Measurements from ENCODE around the gene CLN6. TPM values are rescaled to one million over a fixed set of nuclear protein-coding genes. Genes with fewer than 3 reads are reported as not detected.
"Not testable (repeated sequence)": the region's sequence is repeated elsewhere in the genome, so short reads cannot be mapped to it uniquely, and the experiment has no call there.

The CLN6 gene
- total RNA-seq, 1 donor from 2014 or later, result 46.6 TPM

GRCh38 chr15:68203956-68204355 lies 25.6 kb downstream of the CLN6 start:
- Mint-ChIP-seq H3K27ac (no peak overlapping the region), H3K36me3 (ENCODE audit: insufficient read depth) (no peaks in the 10 kb centered on the region), H3K9me3 (ENCODE audit: low read depth) (no peaks in the 10 kb centered on the region), H3K27me3 (no peaks in the 10 kb centered on the region), H3K4me3 (ENCODE audit: low read depth) (no peak overlapping the region), H3K4me1 (ENCODE audit: low read depth) (peaks cover 21% of the 10 kb centered on the region)
- no peak for DNase-seq (ENCODE audit: low spot score, unreplicated experiment)
- TF ChIP-seq, protein P1, sequence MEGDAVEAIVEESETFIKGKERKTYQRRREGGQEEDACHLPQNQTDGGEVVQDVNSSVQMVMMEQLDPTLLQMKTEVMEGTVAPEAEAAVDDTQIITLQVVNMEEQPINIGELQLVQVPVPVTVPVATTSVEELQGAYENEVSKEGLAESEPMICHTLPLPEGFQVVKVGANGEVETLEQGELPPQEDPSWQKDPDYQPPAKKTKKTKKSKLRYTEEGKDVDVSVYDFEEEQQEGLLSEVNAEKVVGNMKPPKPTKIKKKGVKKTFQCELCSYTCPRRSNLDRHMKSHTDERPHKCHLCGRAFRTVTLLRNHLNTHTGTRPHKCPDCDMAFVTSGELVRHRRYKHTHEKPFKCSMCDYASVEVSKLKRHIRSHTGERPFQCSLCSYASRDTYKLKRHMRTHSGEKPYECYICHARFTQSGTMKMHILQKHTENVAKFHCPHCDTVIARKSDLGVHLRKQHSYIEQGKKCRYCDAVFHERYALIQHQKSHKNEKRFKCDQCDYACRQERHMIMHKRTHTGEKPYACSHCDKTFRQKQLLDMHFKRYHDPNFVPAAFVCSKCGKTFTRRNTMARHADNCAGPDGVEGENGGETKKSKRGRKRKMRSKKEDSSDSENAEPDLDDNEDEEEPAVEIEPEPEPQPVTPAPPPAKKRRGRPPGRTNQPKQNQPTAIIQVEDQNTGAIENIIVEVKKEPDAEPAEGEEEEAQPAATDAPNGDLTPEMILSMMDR (IDR thresholded peaks at IDR 0.05; ENCODE audit: unreplicated experiment), result no peak

GRCh38 chr15:68203486-68203885 lies 26.0 kb downstream of the CLN6 start:
- DNase-seq (ENCODE audit: low spot score, unreplicated experiment), result no peak
- H3K4me1 Mint-ChIP-seq (ENCODE audit: low read depth), result peaks cover 21% of the 10 kb centered on the region

DNA sequence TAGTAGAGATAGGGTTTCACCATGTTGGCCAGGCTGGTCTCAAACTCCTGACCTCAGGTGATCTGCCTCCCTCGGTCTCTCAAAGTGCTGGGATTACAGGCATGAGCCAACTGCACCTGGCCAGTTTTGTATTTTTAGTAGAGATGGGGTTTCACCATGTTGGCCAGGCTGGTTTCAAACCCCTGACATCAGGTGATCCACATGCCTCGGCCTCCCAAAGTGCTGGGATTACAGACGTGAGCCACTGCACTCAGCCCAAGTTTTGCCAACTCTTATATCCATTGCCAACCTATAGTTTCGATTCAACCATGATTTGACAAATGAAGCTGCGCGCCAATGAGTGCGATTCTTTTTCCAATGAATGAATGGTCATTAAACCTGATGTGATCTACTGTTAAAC lies 26.5 kb downstream of the CLN6 start:
- not testable (repeated sequence) for H3K4me3 Mint-ChIP-seq (ENCODE audit: low read depth); H3K36me3 Mint-ChIP-seq (ENCODE audit: insufficient read depth); H3K27me3 Mint-ChIP-seq; DNase-seq (ENCODE audit: low spot score, unreplicated experiment); H3K9me3 Mint-ChIP-seq (ENCODE audit: low read depth); H3K27ac Mint-ChIP-seq
- H3K4me1 Mint-ChIP-seq (ENCODE audit: low read depth), result peaks cover 21% of the 10 kb centered on the region

More at GRCh38 chr15:68203486-68203885, 26.0 kb downstream of the CLN6 start:
- TF ChIP-seq, protein P1 (IDR thresholded peaks at IDR 0.05; ENCODE audit: unreplicated experiment), result no peak
- Mint-ChIP-seq H3K27ac (no peak overlapping the region), H3K27me3 (no peaks in the 10 kb centered on the region), H3K36me3 (ENCODE audit: insufficient read depth) (no peaks in the 10 kb centered on the region), H3K4me3 (ENCODE audit: low read depth) (no peak overlapping the region), H3K9me3 (ENCODE audit: low read depth) (no peaks in the 10 kb centered on the region)

- DNase-seq (ENCODE audit: low spot score, unreplicated experiment), result no peak
- Mint-ChIP-seq H3K36me3 (ENCODE audit: insufficient read depth) (peaks cover 2% of the 10 kb centered on the region), H3K27ac (no peak overlapping the region), H3K9me3 (ENCODE audit: low read depth) (no peaks in the 10 kb centered on the region), H3K27me3 (no peaks in the 10 kb centered on the region), H3K4me1 (ENCODE audit: low read depth) (peaks cover 21% of the 10 kb centered on the region), H3K4me3 (ENCODE audit: low read depth) (no peak overlapping the region)
- TF ChIP-seq, protein P1 (IDR thresholded peaks at IDR 0.05; ENCODE audit: unreplicated experiment), result no peak
Observed at GRCh38 chr15:68201879-68202261, 27.7 kb downstream of the CLN6 start.

DNA sequence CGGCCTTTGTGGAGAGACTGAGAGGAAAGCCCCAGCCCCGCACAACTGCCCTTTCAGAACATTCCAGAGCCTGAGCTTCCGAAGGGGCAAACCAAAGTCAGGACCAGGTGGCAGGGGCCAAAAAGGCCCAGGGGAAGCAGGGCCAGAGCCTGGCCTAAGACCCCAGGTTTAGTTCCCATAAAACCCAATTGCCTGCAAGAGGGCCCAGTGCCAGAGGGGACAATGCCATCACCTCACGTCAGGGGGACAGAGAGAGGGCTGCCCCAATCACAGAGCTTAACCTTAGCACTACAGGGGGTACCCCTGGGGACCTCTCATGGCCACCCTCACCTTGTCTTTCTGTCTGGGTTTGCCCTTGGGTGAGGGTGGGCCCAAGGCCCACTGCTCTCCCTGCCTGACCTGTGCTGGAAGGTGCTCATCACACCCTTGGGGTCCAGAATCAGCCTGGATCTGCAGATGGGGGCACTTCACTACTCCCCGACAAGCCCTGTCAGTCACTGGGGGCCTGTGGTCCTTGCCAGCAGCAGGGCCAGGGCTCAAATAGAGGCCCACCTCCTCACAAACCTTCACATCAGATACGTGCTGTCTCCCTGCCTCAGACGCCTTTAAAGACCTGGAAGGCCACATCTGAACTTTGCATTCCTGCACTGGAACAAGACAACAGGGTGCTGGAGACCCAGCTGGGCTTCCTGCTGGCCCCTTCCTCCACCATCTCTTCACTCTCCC lies 28.2 kb downstream of the CLN6 start:
- H3K9me3 Mint-ChIP-seq (ENCODE audit: low read depth), result no peaks in the 10 kb centered on the region
- TF ChIP-seq, protein P1 (IDR thresholded peaks at IDR 0.05; ENCODE audit: unreplicated experiment), result no peak
- H3K27ac Mint-ChIP-seq, result no peak overlapping the region
- H3K36me3 Mint-ChIP-seq (ENCODE audit: insufficient read depth), result peaks cover 2% of the 10 kb centered on the region
- no peak for DNase-seq (ENCODE audit: low spot score, unreplicated experiment)
- no peaks in the 10 kb centered on the region for H3K27me3 Mint-ChIP-seq
- no peak overlapping the region for H3K4me3 Mint-ChIP-seq (ENCODE audit: low read depth)
- peaks cover 19% of the 10 kb centered on the region for H3K4me1 Mint-ChIP-seq (ENCODE audit: low read depth)

Data from progenitor cell of endocrine pancreas (in vitro differentiated cells).